Measurements from ENCODE around the gene CNTNAP4.

GRCh38 chr16:76607317-76607716 lies 330.1 kb downstream of the CNTNAP4 start:
- no peak for TF ChIP-seq IRF3 (IDR thresholded peaks at IDR 0.05; ENCODE audit: low read depth, low read length)
- TF ChIP-seq MAX (IDR thresholded peaks at IDR 0.05; ENCODE audit: low read depth): no peak
- TF ChIP-seq FOSL2 (IDR thresholded peaks at IDR 0.05; ENCODE audit: borderline replicate concordance, low read depth): no peak
- no peak for TF ChIP-seq POLR2AphosphoS5 (IDR thresholded peaks at IDR 0.05; ENCODE audit: low read depth, low read length)
- no peak for TF ChIP-seq FOXJ3 (CRISPR knock-in tag; IDR thresholded peaks at IDR 0.05)
- TF ChIP-seq EZH2phosphoT487 (IDR thresholded peaks at IDR 0.05; ENCODE audit: borderline replicate concordance, low read depth): no peak
- TF ChIP-seq CTCF (IDR thresholded peaks at IDR 0.05): no peak
- TF ChIP-seq RFX5 (IDR thresholded peaks at IDR 0.05; ENCODE audit: low read length): no peak
- no peak for TF ChIP-seq JUND (IDR thresholded peaks at IDR 0.05)
- TF ChIP-seq RAD21 (IDR thresholded peaks at IDR 0.05; ENCODE audit: low read length): no peak
- TF ChIP-seq SIN3A (IDR thresholded peaks at IDR 0.05; ENCODE audit: borderline replicate concordance, low read depth, low read length): no peak

Measured in SK-N-SH (cell line).